OCI-M2 (cell line): ENCODE data around the gene BAIAP3.

Experiments
- DNase-seq: peaks from one replicate; lab custom pipeline; 2025; ENCODE audit not compliant: unreplicated experiment; lab: John Stamatoyannopoulos, UW

BAIAP3 gene

DNA sequence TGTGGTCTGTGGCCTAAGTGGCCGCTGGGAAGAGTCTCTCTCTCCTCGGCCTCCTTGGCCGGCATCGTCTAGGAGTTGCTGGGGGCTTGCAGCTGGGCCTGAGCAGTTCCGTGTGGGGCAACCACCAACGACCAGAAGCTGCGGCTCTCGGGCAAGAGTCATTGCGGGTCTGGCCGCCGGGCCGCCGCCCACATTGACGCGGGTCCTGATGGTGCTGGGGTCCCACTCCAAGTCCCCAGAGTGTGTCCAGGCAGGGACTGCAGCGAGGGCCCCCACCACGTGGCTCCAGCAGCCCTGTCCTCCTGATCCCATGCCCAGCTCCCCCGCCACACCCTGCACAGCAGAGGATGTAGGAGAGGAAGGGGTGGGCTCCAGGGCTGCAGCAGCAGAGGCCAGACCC is 50.1 kb downstream of the BAIAP3 start:
- DNase-seq: no peak

DNA sequence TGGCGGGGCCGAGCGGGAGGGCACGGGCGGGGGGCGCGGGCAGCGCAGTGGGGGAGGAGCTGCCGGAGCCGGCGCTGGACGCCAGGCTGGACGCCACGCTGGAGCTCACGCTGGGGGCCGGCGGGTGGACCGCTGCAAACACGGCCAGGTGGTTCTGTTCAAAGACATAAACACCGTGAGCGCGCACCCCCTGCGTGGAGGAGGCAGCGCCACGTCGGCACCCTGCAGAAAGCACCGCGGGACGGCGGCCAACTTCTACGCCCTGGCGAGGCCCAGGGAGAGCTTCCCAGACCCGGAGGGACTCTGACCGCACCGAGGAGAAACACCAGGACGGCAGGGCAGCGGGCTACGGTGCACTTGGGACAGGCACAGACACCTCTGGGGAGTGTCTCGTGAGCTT is 51.8 kb downstream of the BAIAP3 start:
- no peak for DNase-seq

DNA sequence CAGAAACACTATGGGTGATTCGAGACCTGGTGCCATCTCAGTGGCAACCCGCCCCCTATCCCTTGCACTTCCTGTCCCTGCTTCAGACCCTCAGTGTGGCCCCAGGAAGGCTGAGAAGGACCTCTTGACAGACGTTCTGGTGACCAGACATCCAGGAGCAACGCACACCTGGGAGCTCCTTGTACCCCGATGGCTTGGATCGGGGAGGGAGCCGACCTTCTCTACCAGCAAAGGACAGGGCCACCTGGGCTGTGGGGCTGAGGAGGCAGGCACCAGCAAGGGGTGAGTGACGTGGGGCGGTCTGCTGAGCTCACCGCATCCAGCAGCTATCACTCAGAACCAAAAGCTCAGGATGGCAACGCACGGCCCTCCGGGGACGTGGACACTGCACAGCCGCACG is 53.9 kb downstream of the BAIAP3 start:
- no peak for DNase-seq

- no peak for DNase-seq
These were observed 56.3 kb downstream of the BAIAP3 start for GRCh38 chr16:1389762-1390161.

- no peak for DNase-seq
These were observed 56.9 kb downstream of the BAIAP3 start for GRCh38 chr16:1390239-1390779.

- no peak for DNase-seq
These were observed 59.4 kb downstream of the BAIAP3 start for GRCh38 chr16:1392826-1393225.

DNA sequence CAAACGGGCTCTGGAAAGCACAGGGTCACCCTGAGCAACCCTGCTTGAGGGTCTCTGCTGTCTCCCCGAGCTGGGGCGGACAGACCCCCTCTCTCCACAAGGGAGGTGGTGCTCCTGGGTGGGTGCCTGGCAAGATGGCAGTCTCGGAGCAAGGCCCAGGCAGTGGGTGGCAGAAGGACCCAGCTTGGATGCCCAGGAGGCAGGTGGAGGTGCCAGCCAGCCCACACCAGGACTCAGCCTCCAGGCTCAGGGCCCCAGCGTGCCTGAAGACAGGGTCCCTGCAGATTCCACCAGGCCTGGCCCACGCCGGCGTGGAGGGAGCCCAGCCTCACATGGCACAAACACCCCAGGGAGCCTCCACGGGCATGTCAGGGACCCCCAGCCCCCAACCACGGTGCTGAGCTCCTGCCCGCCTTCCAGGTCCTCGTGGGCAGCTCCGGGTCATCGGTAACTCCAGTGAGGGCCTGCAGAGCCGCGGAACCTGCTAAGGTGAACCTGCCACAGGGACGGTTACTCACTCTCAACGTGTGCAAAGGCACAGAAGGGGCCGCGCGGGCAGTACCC is 60.2 kb downstream of the BAIAP3 start:
- DNase-seq: no peak

GRCh38 chr16:1394367-1394951 is 61.0 kb downstream of the BAIAP3 start:
- DNase-seq: no peak

DNA sequence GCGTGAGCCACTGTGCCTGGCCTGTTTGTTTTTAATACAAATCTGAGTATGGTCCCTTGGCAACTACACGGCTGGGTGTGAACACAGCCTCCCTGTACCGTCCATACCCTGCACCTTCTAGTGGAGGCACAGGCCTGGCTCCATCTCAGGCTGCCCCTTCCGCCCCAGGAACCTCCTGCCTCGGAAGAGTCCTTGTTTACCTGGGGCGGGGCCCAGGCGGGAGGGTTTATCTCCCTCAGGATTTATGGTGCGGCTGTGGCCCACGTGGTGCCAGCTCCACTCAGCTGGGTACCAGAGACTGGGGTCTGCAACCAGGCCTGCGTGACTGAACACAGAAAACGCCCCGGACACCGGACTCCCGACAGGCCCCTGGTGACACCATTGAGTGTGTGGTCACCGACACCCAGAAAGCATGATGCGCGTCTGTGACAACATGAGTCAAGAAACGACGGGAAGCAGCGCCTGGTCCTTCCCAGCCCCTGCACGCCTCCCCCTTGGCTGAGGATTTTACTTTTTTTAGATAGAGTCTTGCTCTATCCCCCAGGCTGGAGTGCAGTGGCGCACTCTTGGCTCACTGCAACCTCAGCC is 62.1 kb downstream of the BAIAP3 start:
- no peak for DNase-seq

GRCh38 chr16:1397779-1398178 is 64.3 kb downstream of the BAIAP3 start:
- no peak for DNase-seq

DNA sequence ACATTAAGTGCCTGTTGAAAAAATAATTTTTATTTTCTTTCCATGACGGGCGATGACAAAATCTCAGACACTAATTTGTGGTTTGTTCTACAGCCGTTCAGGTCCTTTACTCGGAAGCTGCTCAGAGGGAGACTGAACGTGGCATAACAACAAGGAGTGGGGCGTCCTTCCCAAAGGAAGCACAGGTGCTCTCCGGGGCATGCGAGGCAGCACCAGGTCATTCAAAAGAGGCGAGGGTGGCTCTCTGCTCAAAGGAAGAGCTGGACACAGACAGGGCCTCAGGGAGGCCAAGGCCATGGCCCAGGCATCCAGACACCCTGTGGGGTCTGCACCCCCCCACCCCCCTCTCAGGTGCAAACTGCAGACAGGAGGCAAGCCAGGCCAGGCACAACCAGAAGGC is 64.9 kb downstream of the BAIAP3 start:
- DNase-seq: no peak
